ENCODE measurements around the gene SLX4IP. TPM values are rescaled to one million over a fixed set of nuclear protein-coding genes. Genes with fewer than 3 reads are reported as not detected.

SLX4IP gene
- total RNA-seq, 1 donor from 2014 or later = 8.6 TPM

- POLR2A ChIA-PET = no interaction called here
- H3K4me1 Mint-ChIP-seq = no peaks in the 10 kb centered on the region
- no peak overlapping the region for H3K4me3 Mint-ChIP-seq
Measured at GRCh38 chr20:10622657-10623418, 187.7 kb downstream of the SLX4IP start.

GRCh38 chr20:10625641-10626040, 190.5 kb downstream of the SLX4IP start:
- H3K27ac Mint-ChIP-seq = no peak overlapping the region
- TF ChIP-seq CTCF (IDR thresholded peaks at IDR 0.05) = no peak

More at GRCh38 chr20:10622657-10623418, 187.7 kb downstream of the SLX4IP start:
- no peak for ATAC-seq (ENCODE audit: low read depth)
- no peak overlapping the region for H3K27ac Mint-ChIP-seq
- H3K36me3 Mint-ChIP-seq (ENCODE audit: low read depth) = peaks cover 17% of the 10 kb centered on the region
- H3K27me3 Mint-ChIP-seq = no peaks in the 10 kb centered on the region
- TF ChIP-seq CTCF (IDR thresholded peaks at IDR 0.05) = no peak
- intact Hi-C loops (cut with micrococcal nuclease) = no loop called here
- DNase-seq = no peak
- CTCF ChIA-PET = no interaction called here
- no peaks in the 10 kb centered on the region for H3K9me3 Mint-ChIP-seq

GRCh38 chr20:10626896-10627295, 191.8 kb downstream of the SLX4IP start:
- no peak for TF ChIP-seq CTCF (IDR thresholded peaks at IDR 0.05)
- ATAC-seq (ENCODE audit: low read depth) (no peak), DNase-seq (no peak)
- H3K27ac Mint-ChIP-seq = no peak overlapping the region
- intact Hi-C loops (cut with micrococcal nuclease) = no loop called here
- no peaks in the 10 kb centered on the region for H3K27me3 Mint-ChIP-seq
- ChIA-PET POLR2A (no interaction called here), CTCF (no interaction called here)
- H3K4me3 Mint-ChIP-seq = no peak overlapping the region
- peaks cover 14% of the 10 kb centered on the region for H3K36me3 Mint-ChIP-seq (ENCODE audit: low read depth)
- no peaks in the 10 kb centered on the region for H3K9me3 Mint-ChIP-seq
- no peaks in the 10 kb centered on the region for H3K4me1 Mint-ChIP-seq

More at GRCh38 chr20:10625641-10626040, 190.5 kb downstream of the SLX4IP start:
- no peaks in the 10 kb centered on the region for H3K27me3 Mint-ChIP-seq
- ChIA-PET POLR2A (no interaction called here), CTCF (no interaction called here)
- no peak overlapping the region for H3K4me3 Mint-ChIP-seq
- ATAC-seq (ENCODE audit: low read depth) = no peak
- DNase-seq = no peak
- intact Hi-C loops (cut with micrococcal nuclease) = no loop called here
- no peaks in the 10 kb centered on the region for H3K4me1 Mint-ChIP-seq
- H3K9me3 Mint-ChIP-seq = no peaks in the 10 kb centered on the region
- H3K36me3 Mint-ChIP-seq (ENCODE audit: low read depth) = peaks cover 16% of the 10 kb centered on the region

- Mint-ChIP-seq H3K27me3 (no peaks in the 10 kb centered on the region), H3K36me3 (ENCODE audit: low read depth) (peaks cover 2% of the 10 kb centered on the region), H3K27ac (no peak overlapping the region), H3K9me3 (no peaks in the 10 kb centered on the region), H3K4me3 (no peak overlapping the region), H3K4me1 (peaks cover 22% of the 10 kb centered on the region)
- intact Hi-C loops (cut with micrococcal nuclease) = loop anchor here (5.0 kb wide), 1 partner anchor 42 kb away; the partner anchor contains the start of gene JAG1
- POLR2A ChIA-PET = no interaction called here
- ATAC-seq (ENCODE audit: low read depth) (no peak), DNase-seq (no peak)
- CTCF ChIA-PET = no interaction called here
- TF ChIP-seq CTCF (IDR thresholded peaks at IDR 0.05) = no peak
Measured at GRCh38 chr20:10629946-10630650, 195.0 kb downstream of the SLX4IP start.

GRCh38 chr20:10631126-10631525, 196.0 kb downstream of the SLX4IP start:
- DNase-seq = no peak
- intact Hi-C loops (cut with micrococcal nuclease) = loop anchor here (5.0 kb wide), 1 partner anchor 41 kb away; the partner anchor contains the start of gene JAG1
- Mint-ChIP-seq H3K36me3 (ENCODE audit: low read depth) (peaks cover 2% of the 10 kb centered on the region), H3K27ac (no peak overlapping the region), H3K4me1 (peaks cover 22% of the 10 kb centered on the region), H3K27me3 (no peaks in the 10 kb centered on the region), H3K4me3 (no peak overlapping the region), H3K9me3 (no peaks in the 10 kb centered on the region)
- ATAC-seq (ENCODE audit: low read depth) = no peak
- ChIA-PET POLR2A (no interaction called here), CTCF (no interaction called here)
- no peak for TF ChIP-seq CTCF (IDR thresholded peaks at IDR 0.05)

Measured in activated B cell treated with CpG ODN at 0.5 μM for 24 hours (primary cell).